ENCODE results near the gene MAGIX.
A peak's percentile ranks its signal among the peaks of the same experiment; 100 is the strongest.

The MAGIX gene

DNA sequence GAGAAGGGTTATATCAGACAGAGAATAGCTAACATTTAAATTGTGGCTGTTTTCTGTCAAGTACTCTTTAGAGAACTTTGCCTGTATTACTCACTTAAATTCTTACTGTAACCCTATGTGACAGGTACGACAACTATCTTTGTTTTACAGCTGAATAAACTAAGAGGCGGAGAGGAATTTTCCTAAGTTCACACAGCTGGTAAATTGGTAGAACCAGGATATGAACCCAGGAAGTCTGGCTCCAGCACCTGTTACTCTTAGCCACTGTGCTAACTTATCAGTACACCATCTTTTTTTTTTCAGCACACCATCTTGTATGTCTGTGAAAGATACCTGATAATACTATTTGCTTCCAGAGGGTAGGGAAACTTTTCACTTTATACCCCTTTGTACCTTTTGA is 39.5 kb downstream of the MAGIX start:
- ATAC-seq (no peak), DNase-seq (no peak)
- Mint-ChIP-seq H3K36me3 (ENCODE audit: low read depth) (no peaks in the 10 kb centered on the region), H3K4me1 (peaks cover 20% of the 10 kb centered on the region), H3K27ac (no peak overlapping the region), H3K9me3 (no peaks in the 10 kb centered on the region), H3K4me3 (no peak overlapping the region), H3K27me3 (no peaks in the 10 kb centered on the region)

DNA sequence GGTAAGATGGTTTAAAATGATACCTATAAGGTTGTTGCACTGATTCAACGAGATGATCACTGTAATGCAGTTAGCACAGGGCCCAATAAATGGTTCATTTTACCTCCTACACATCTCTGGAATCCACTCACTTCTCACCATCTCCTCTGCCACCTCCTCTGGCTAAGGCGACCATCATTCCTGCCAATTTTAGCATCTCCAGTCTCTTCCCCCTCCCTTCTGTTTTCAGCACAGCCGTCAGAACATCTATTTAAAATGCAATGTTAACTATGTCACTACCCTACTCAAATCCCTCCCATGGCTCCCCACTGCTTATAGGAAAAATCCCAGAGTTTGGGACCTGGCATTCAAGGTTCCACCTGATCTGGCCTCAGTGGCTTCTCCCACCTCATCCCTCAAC is 41.0 kb downstream of the MAGIX start:
- no peak overlapping the region for H3K4me3 Mint-ChIP-seq
- peaks cover 14% of the 10 kb centered on the region for H3K4me1 Mint-ChIP-seq
- H3K36me3 Mint-ChIP-seq (ENCODE audit: low read depth) = no peaks in the 10 kb centered on the region
- ATAC-seq (no peak), DNase-seq (no peak)
- H3K27me3 Mint-ChIP-seq = no peaks in the 10 kb centered on the region
- H3K9me3 Mint-ChIP-seq = no peaks in the 10 kb centered on the region
- no peak overlapping the region for H3K27ac Mint-ChIP-seq

DNA sequence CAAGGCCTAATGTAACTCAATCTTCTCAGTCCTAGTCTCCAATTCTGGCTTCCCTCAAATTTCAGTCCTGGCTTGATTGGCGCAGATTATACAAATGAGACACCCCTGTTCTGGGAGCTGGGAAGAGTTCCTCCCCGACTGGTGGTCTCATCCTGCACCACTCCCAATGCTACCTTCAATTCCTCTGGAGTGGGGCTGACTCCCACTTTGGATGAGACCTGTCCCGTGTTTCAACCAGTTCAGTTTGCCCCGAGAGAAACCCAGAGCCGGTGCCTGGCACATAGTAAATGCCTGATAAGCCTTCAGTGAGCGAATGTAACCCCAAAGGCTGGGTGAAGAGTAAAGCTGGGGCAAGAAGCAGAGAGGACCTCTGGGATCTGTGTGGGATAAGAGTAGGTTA is 41.5 kb downstream of the MAGIX start:
- ATAC-seq = no peak
- peaks cover 9% of the 10 kb centered on the region for H3K4me1 Mint-ChIP-seq
- no peak overlapping the region for H3K4me3 Mint-ChIP-seq
- H3K9me3 Mint-ChIP-seq = no peaks in the 10 kb centered on the region
- no peak overlapping the region for H3K27ac Mint-ChIP-seq
- no peaks in the 10 kb centered on the region for H3K27me3 Mint-ChIP-seq
- H3K36me3 Mint-ChIP-seq (ENCODE audit: low read depth) = no peaks in the 10 kb centered on the region
- no peak for DNase-seq

DNA sequence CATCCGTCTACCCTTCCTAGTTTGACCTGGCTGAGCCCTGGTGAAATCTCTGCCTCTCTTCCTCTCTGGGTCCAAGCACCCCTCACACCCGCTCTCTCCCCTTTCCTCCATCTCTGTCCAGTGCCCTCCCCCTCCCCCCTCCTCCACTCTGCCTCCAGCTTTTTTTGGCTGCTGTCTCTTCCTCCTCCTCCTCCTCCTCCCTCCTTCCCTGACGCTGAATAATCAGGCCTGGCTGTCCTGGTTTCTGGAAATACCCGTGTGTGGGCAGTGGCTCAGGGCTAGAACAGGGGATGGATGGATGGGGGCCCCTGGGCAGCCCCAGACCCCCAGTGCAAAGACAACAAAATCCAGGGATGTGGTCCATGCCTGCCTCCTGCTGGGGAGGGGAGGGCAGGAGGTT is 42.2 kb downstream of the MAGIX start:
- Mint-ChIP-seq H3K27ac (no peak overlapping the region), H3K4me3 (no peak overlapping the region), H3K9me3 (no peaks in the 10 kb centered on the region), H3K36me3 (ENCODE audit: low read depth) (no peaks in the 10 kb centered on the region), H3K27me3 (no peaks in the 10 kb centered on the region), H3K4me1 (peaks cover 6% of the 10 kb centered on the region)
- ATAC-seq (no peak), DNase-seq (no peak)

DNA sequence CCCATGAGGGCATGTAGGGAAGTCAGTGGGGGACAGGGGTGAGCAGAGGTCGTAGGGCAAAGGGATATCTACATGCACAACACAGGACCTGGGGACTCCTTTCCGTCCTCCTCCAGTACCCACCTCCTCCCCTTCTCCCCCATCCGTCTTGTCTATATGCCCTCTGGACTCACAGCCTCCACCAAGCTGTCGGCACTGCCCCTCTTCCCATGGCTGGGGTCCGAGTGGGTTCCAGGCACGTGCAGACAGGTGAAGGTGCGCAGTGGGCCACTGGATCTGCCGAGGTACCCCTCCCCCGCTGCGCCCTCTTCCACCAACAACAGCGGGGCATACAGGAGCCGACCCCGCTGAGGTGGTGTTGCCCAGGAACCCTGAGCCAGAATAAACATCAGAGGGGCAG is 42.9 kb downstream of the MAGIX start:
- no peaks in the 10 kb centered on the region for H3K36me3 Mint-ChIP-seq (ENCODE audit: low read depth)
- H3K27ac Mint-ChIP-seq = no peak overlapping the region
- H3K4me1 Mint-ChIP-seq = peaks cover 6% of the 10 kb centered on the region
- DNase-seq (no peak), ATAC-seq (no peak)
- no peak overlapping the region for H3K4me3 Mint-ChIP-seq
- no peaks in the 10 kb centered on the region for H3K9me3 Mint-ChIP-seq
- H3K27me3 Mint-ChIP-seq = no peaks in the 10 kb centered on the region

DNA sequence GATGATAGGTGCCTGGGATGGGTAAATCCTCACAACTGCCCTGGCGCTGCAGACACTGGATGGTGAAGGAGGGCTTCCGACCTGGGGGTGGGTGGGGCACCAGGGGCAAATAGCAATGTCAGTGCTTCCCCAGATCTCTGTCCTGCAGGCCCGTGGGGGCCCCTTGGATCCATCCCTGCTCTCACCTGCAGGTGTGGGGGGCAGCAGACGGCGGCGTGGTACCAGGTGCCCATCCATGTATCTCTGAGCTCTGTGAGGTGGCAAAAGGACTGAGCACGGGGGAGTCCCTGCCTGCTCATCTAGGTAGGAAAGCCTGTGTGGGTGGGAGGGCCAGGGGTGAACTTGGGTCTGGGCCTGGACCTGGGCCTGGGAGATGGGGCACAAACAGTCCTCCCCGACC is 44.0 kb downstream of the MAGIX start:
- H3K4me3 Mint-ChIP-seq = no peak overlapping the region
- DNase-seq = no peak
- no peaks in the 10 kb centered on the region for H3K27me3 Mint-ChIP-seq
- ATAC-seq = no peak
- peaks cover 2% of the 10 kb centered on the region for H3K4me1 Mint-ChIP-seq
- H3K9me3 Mint-ChIP-seq = no peaks in the 10 kb centered on the region
- H3K36me3 Mint-ChIP-seq (ENCODE audit: low read depth) = no peaks in the 10 kb centered on the region
- no peak overlapping the region for H3K27ac Mint-ChIP-seq

DNA sequence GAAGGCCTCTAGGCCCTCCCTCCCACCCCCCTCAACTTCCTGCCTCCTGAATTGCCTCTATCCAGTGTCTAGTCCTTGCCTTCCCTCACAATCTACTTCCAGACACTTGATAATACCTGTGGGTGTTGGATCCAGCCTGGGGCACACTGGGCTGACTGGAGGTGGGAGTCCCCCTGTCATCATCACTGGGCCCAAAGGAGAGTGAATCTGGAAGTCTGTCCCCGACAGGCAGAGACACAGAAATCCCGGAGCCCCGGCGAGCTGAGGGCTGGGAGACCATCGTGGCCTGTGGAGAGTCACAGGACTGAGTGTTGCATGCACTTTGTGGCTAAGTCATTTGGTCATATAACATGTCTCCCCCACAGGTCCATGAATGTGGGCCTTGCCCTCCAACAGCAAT is 45.8 kb downstream of the MAGIX start:
- Mint-ChIP-seq H3K9me3 (no peaks in the 10 kb centered on the region), H3K27me3 (no peaks in the 10 kb centered on the region), H3K36me3 (ENCODE audit: low read depth) (no peaks in the 10 kb centered on the region), H3K4me1 (peaks cover 2% of the 10 kb centered on the region), H3K27ac (no peak overlapping the region), H3K4me3 (no peak overlapping the region)
- DNase-seq = no peak
- ATAC-seq = no peak

DNA sequence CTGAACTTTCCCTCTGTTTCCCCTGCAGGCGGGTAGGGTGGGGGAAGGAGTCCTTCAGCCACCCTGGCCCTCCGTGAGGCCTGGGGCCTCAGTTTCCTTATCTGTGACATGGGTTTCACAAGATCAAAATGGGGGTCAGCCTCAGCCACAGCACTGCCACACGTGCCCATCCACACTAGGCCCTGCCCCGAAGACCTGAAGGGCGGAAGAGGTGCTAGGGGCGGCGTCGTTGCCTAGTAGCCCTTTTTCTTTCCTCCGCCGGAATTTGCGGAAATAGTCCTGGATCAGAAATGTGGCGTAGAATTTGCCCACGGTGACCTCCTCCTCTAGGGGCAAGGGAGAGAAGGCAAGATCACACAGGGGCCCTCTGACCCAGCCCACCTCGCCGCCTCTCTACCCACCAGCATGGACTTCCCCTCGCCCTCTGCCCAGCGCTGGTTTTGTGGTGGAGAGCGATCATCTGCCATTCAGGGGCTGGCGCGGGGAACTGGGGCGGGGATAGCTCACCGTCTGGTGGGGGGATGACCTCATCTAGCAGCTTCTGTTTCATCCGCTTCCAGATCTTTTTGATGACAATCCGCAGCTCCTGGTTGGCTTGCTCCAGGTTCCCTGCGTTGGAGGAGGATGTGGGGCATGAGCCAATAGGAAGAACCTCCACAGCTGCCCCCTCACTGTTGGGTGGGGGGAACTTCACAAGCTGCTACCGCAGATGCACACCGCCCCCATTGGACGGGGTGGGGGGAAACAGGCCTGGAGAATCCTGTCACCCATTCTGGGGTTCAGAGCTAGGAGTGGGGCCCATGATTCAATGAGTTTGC is 47.1 kb downstream of the MAGIX start:
- Mint-ChIP-seq H3K27me3 (no peaks in the 10 kb centered on the region), H3K36me3 (ENCODE audit: low read depth) (no peaks in the 10 kb centered on the region), H3K27ac (no peak overlapping the region), H3K9me3 (no peaks in the 10 kb centered on the region), H3K4me1 (peaks cover 2% of the 10 kb centered on the region), H3K4me3 (peak overlapping the region; percentile 17)
- ATAC-seq = peak; percentile 59
- DNase-seq = peak; percentile 25

DNA sequence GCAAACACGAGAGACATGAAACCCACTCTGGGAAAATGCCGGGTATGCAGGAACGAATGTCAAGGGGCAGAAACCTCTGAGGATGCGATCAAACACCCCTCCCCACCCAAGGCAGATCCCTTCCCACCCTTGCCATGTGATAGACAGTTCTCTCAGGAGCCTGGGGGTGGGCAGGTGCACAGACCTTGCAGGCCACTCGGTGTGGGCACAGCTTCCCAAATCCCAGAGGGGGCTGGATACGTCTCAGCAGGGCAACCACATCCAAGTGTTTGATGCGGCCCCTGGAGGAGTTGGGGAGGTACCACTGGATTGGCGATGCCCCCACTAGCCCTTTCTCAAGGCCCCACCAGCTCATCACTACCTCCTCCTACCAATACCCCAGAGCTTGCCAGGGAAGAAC is 47.8 kb downstream of the MAGIX start:
- Mint-ChIP-seq H3K4me3 (no peak overlapping the region), H3K9me3 (no peaks in the 10 kb centered on the region), H3K27me3 (no peaks in the 10 kb centered on the region), H3K27ac (no peak overlapping the region), H3K4me1 (peaks cover 2% of the 10 kb centered on the region), H3K36me3 (ENCODE audit: low read depth) (no peaks in the 10 kb centered on the region)
- DNase-seq (no peak), ATAC-seq (no peak)

DNA sequence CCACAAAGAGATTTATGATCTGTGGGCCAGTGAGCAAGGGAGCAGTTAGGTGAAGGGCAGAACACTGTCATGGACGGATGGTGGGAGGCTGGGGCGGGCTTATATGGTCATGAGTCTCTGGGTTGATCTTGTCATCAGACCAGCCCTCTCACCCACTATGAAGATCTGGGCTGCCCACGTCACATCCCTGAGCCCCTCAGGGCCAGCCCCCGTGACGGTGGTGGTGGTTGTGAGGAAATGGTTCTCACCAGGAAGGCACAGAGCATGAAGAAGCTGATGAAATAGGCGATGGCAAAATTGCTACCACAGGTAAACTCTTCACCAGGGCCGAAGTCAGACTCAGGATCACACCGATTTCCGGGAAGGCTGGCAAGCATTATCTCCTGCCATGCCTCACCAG is 48.5 kb downstream of the MAGIX start:
- Mint-ChIP-seq H3K9me3 (no peaks in the 10 kb centered on the region), H3K27me3 (no peaks in the 10 kb centered on the region), H3K4me1 (peaks cover 2% of the 10 kb centered on the region), H3K4me3 (no peak overlapping the region), H3K27ac (no peak overlapping the region), H3K36me3 (ENCODE audit: low read depth) (no peaks in the 10 kb centered on the region)
- ATAC-seq (no peak), DNase-seq (no peak)

DNA sequence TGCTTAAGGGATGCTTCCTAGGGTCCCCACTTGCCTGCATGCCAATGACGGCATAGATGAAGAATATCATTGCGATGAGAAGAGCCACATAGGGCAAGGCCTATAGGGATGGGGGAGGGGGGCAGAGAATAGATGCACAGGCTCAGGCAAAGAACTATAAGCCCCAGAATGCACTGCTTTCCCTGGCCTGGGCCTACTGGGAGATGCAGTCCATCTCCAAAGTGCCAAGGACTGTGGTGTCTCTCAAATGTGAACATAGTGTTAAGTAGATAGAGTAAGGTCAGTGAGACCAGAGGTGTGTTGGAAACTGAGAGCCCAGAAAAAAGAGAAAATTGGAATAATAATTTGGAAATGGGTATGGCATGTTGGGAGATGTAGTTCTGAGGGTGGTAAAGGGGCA is 49.7 kb downstream of the MAGIX start:
- Mint-ChIP-seq H3K27ac (no peak overlapping the region), H3K4me1 (peaks cover 2% of the 10 kb centered on the region), H3K9me3 (no peaks in the 10 kb centered on the region), H3K36me3 (ENCODE audit: low read depth) (no peaks in the 10 kb centered on the region), H3K4me3 (no peak overlapping the region), H3K27me3 (no peaks in the 10 kb centered on the region)
- DNase-seq (no peak), ATAC-seq (no peak)

DNA sequence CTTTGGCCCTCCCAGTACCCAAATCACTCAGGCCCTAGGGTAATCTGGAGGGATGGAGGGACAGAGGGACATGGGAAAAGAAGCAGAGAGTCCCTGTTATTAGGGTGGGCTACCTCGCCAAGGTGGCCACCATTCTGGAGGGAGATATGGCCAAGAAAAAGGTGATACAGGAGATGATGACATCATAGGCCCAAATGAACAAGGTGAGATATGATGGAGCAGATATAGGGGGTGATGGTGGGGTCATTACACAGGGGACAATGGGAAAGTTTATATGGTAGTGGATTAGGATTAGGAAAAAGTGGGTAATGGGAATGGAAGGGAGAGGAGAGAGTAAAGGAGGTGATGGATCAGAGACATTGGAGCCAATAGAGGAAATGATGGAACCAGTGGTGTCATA is 50.3 kb downstream of the MAGIX start:
- ATAC-seq = no peak
- H3K27ac Mint-ChIP-seq = no peak overlapping the region
- DNase-seq = no peak
- H3K36me3 Mint-ChIP-seq (ENCODE audit: low read depth) = no peaks in the 10 kb centered on the region
- peaks cover 2% of the 10 kb centered on the region for H3K4me1 Mint-ChIP-seq
- no peak overlapping the region for H3K4me3 Mint-ChIP-seq
- no peaks in the 10 kb centered on the region for H3K9me3 Mint-ChIP-seq
- H3K27me3 Mint-ChIP-seq = no peaks in the 10 kb centered on the region

DNA sequence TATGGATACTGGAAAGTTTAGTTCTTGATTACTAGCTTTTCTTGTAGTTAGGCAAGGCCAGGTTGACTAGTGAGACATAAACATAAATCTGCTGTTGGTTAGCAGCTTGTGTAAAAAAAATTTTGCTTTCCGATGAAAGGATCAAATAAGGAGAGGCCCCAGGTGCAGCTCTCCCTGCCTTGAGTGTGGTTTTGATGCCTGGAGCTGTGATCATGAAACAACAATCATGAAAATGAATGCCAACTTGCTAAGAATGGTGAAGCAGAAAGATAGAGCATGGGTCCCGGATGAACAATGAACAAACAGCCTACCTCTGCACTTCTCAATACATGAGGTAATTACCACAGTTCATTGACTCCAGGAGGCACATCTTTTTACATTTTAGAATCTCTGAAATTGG is 51.9 kb downstream of the MAGIX start:
- Mint-ChIP-seq H3K27ac (no peak overlapping the region), H3K36me3 (ENCODE audit: low read depth) (no peaks in the 10 kb centered on the region), H3K27me3 (no peaks in the 10 kb centered on the region), H3K9me3 (no peaks in the 10 kb centered on the region), H3K4me3 (no peak overlapping the region), H3K4me1 (peaks cover 2% of the 10 kb centered on the region)
- DNase-seq = no peak
- no peak for ATAC-seq

DNA sequence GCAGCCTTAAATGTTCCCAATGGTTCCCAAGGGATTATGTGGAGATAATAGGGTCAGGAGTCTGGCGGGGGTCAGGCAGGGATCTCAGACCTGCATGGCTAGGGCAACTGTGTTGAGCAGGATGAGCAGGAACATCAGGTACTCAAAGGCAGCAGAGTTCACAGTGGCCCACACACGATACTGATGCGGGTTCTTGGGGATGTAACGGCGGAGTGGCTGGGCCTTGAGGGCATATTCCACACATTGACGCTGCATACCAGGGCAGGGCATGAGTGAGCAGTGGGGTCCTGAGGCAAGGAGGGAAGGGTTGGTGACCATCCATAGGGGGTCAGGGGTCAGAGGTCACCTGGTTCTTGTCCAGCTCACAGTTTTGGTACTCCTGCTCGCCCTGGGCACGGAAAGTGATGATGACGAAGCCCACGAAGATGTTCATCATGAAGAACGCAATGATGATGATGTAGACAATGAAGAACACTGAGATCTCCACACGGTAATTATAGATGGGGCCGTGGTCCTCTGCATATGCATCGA is 52.5 kb downstream of the MAGIX start:
- Mint-ChIP-seq H3K27ac (no peak overlapping the region), H3K27me3 (no peaks in the 10 kb centered on the region), H3K36me3 (ENCODE audit: low read depth) (no peaks in the 10 kb centered on the region), H3K9me3 (no peaks in the 10 kb centered on the region), H3K4me3 (no peak overlapping the region), H3K4me1 (no peaks in the 10 kb centered on the region)
- no peak for ATAC-seq
- no peak for DNase-seq
